HL-60/S4 treated with phorbol 12-myristate 13-acetate at 8.2 ng/mL for 4 days and 3 days (cell line): ENCODE measurements around the gene CCDC112.
"Not testable (repeated sequence)": the region's sequence is repeated elsewhere in the genome, so short reads cannot be mapped to it uniquely, and the experiment has no call there.

Experiments
- in situ Hi-C: fragments of 300-500 bp; cut with MboI; formaldehyde crosslinking; loops from 2 replicates; pipeline ENCODE4 v1.15.0; 2022; ENCODE audit warnings: low sequenced_read_pairs

Gene CCDC112

DNA sequence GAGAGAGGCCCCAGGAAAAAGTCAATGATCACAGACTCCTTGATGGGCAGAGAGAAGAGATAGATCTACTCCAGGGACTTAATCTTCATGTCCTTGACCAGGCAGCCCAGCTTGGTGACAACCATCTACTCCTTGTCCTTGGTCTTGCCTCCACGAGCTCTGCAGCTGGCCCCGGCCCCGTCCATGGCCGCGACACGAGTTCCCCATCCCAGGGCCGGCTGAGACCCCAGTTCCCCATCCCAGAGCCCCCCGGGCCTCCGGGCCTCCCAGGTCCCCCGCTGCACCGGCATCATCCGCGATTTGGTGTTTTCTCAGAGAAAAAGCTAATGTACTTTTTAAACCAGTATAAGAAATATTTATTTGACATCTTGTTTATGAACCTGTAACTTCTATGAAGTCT, 31.2 kb downstream of the CCDC112 start:
- in situ Hi-C loops = no loop called here

DNA sequence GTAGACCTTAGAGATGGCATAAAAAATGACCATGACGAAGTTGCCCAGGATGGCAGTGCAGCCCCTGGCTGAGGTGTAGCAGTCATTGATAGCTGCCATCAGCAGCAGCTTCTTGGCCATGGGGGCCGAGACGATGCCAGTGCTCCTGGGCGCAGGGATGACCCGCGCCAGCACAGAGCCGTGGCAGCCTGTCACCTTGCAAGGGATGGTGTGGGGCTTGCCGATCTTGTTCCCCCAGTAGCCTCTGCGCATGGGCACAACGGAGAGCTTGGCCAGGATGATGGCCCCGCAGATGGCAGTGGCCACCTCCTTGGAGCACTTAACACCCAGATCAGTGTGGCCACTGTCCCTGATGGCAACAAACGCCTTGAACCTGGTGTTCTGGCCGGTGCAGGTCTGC, 31.7 kb downstream of the CCDC112 start:
- in situ Hi-C loops = no loop called here

DNA sequence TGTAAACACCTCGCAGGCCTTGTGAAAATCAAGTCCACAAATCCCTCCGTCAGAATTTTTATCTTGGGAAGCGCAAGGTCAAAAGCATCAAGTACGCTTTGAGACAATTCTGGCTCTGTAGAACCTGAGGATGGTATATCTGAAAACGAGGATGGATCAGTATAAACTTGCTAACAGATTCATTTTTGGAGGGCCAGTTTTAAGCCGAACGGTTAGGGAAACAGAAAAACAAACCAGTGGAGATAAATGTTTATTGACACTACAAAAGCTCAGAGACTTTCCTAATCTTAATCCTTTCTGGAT, 33.4 kb downstream of the CCDC112 start:
- in situ Hi-C loops = no loop called here

GRCh38 chr5:115262321-115263077, 34.0 kb downstream of the CCDC112 start, which contains the start of gene PGGT1B:
Gene PGGT1B (minus strand): TSS chr5:115262877. CDS start chr5:115262851, 26 bp downstream.
- in situ Hi-C loops = no loop called here

DNA sequence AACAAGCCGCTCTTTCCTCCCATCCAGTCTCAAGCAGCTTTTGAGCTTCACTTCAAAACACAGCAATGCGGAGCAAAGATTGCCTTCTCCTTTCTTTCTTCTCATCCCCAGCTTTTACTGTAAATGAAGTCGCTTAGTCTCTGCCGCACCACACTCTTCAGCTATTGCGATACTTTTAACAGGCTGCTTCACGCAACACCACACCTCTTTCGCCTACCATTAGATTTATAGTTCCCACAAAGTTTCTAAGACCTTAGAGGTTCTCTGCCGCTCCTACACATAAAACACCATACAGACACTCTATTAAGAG, 34.5 kb downstream of the CCDC112 start:
- in situ Hi-C loops = no loop called here

- in situ Hi-C loops = no loop called here
These were observed 36.2 kb downstream of the CCDC112 start for GRCh38 chr5:115260248-115260647.

DNA sequence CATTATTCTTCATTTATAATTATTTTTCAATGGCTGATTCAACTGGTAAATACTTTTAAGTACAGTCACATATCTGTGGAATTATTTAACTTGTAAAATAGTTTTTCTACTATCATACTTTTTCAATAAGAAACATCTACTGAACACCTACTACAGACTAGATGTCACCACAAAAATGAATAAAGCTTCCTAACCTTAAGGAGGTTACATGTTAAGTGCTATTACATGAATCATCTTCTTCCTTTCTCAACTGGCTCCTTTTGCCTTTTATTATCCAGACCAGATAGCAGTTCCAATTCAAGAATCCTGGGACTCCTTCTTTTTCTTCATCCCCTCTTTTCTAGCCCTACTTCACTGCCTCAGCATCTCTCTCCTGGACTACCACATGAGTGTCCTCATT, 38.5 kb downstream of the CCDC112 start:
- in situ Hi-C loops = no loop called here

DNA sequence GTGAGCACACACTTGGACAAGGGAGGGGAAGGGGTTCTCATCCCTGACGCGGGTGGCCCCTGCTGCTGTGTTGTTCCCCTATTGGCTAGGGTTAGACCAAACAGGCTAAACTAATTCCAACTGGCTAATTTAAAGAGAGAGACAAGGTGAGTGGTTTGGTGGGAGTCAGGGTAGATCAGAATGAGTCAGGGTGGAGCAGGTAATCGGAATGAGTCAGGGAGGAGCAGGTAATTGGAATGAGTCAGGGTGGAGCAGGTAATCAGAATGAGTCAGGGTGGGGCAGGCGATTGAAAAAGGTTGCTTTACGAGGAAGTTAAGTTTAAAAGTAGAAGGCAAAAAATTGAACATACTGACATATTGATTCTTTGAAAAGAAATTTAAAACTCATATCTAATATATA, 47.1 kb downstream of the CCDC112 start:
- in situ Hi-C loops = not testable (repeated sequence)

GRCh38 chr5:115246361-115246991, 50.0 kb downstream of the CCDC112 start:
- in situ Hi-C loops = no loop called here

DNA sequence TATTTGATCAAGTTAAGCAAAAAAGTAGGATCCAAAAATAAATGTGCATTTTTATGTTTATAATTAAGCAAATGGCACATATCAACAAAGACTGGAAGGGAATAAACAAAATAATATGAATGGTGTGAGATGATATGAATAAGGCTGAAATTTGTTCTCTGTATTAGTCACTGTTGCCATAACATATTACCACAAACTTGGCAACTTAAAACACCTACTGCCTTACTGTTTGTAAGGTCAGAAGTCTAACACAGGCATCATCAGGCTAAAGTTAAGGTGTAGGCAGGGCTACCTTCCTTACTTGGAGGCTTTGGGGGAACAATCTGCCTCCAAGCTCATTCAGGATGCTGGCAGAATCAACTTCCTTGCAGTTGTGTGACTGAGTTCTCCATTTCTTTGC, 53.0 kb downstream of the CCDC112 start:
- in situ Hi-C loops = no loop called here

- in situ Hi-C loops = no loop called here
These were observed 54.4 kb downstream of the CCDC112 start for GRCh38 chr5:115241881-115242642.

GRCh38 chr5:115237066-115237465, 59.4 kb downstream of the CCDC112 start:
- in situ Hi-C loops = no loop called here

DNA sequence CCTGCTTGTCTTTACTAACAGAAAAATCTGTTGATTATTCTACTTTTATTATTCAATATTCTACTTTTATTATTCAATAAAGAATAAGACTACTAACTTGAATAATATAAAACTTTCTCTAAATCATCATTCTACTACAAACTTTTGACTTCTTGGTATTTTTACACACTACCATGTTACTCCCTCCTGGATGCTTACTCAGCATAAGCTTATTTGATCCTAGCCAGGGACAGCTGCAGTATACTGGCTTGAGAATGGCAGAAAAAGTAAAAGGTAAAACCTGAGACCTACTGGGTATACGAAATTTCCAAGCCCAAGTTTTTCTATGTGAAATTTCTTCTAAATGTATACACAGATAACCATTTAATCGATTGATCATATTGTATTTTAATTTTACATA, 59.9 kb downstream of the CCDC112 start:
- in situ Hi-C loops = no loop called here

DNA sequence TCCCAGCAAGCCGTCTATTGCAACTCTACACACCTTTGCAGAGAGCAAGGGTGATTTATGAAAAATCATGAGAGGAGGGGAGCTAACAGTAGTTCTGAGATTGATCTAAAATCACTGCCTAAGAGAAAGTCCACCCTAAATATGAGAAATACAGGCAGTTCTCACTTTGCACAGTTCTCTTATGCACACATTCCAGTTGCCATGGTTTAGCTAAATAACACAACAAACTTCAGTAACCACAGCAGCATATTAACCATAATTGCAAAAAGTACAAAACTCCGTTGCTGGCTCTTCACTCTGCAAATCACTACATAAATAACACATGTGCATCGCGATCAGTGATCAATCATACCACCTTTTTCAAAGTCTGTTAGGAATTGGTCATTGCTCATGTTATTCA, 64.9 kb downstream of the CCDC112 start:
- in situ Hi-C loops = no loop called here

DNA sequence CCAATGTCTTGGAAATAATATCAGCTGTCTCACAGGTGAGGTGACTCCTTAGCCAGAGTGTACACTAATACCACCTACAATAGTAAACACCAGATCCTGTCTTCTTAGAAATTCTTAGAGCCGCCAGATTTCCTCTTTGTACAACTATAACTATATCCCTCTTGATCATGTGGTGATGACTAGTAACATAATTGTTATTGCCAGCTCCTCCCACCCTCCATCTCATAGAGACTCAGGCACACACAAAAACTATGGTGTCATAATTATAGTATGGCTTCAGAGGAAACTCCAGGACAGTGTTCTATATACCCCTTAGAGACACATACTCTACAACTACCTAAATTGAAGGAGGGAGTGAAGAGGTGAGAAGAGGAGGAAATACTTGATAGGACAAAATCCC, 66.8 kb downstream of the CCDC112 start:
- in situ Hi-C loops = no loop called here

- in situ Hi-C loops = no loop called here
These were observed 69.2 kb downstream of the CCDC112 start for GRCh38 chr5:115227281-115227680.
